ENCODE results near the gene DIABLO.

The DIABLO gene

GRCh38 chr12:122235741-122236140 lies 9.9 kb upstream of the DIABLO start:
- Histone ChIP-seq H3K9ac (ENCODE audit: low read length) (no peak overlapping the region), H3K79me2 (ENCODE audit: low read length) (no peaks in the 10 kb centered on the region), H3K27ac (ENCODE audit: low read length) (no peak overlapping the region), H3K36me3 (replicated peaks; ENCODE audit: low read depth, low read length) (peaks cover 14% of the 10 kb centered on the region), H3K4me1 (ENCODE audit: low read length) (no peaks in the 10 kb centered on the region), H3K4me2 (ENCODE audit: low read length) (no peak overlapping the region), H2AFZ (ENCODE audit: low read depth, low read length) (no peak overlapping the region), H3K4me3 (ENCODE audit: low read length) (no peak overlapping the region), H3K9me3 (ENCODE audit: insufficient read depth, low read length) (no peaks in the 10 kb centered on the region), H4K20me1 (ENCODE audit: insufficient read depth, low read length) (no peaks in the 10 kb centered on the region), H3K27me3 (ENCODE audit: low read depth, low read length) (no peaks in the 10 kb centered on the region)
- no peak for TF ChIP-seq EZH2phosphoT487 (IDR thresholded peaks at IDR 0.05; ENCODE audit: low read depth)
- no peak for TF ChIP-seq CTCF (IDR thresholded peaks at IDR 0.05; ENCODE audit: low read depth, low read length)

- Histone ChIP-seq H3K9me3 (ENCODE audit: insufficient read depth, low read length) (no peaks in the 10 kb centered on the region), H3K9ac (ENCODE audit: low read length) (no peak overlapping the region), H2AFZ (ENCODE audit: low read depth, low read length) (no peak overlapping the region), H4K20me1 (ENCODE audit: insufficient read depth, low read length) (no peaks in the 10 kb centered on the region), H3K79me2 (ENCODE audit: low read length) (no peaks in the 10 kb centered on the region), H3K27ac (ENCODE audit: low read length) (no peak overlapping the region), H3K4me1 (ENCODE audit: low read length) (no peaks in the 10 kb centered on the region), H3K27me3 (ENCODE audit: low read depth, low read length) (no peaks in the 10 kb centered on the region), H3K4me3 (ENCODE audit: low read length) (no peak overlapping the region), H3K4me2 (ENCODE audit: low read length) (no peak overlapping the region), H3K36me3 (replicated peaks; ENCODE audit: low read depth, low read length) (peaks cover 16% of the 10 kb centered on the region)
- TF ChIP-seq CTCF (IDR thresholded peaks at IDR 0.05; ENCODE audit: low read depth, low read length) (no peak), EZH2phosphoT487 (IDR thresholded peaks at IDR 0.05; ENCODE audit: low read depth) (no peak)
These were observed 6.8 kb upstream of the DIABLO start for GRCh38 chr12:122232691-122233090.

GRCh38 chr12:122230798-122231197 lies 4.9 kb upstream of the DIABLO start:
- no peak overlapping the region for H2AFZ ChIP-seq (ENCODE audit: low read depth, low read length)
- H3K36me3 ChIP-seq (replicated peaks; ENCODE audit: low read depth, low read length), result peaks cover 15% of the 10 kb centered on the region

GRCh38 chr12:122228092-122228491 lies 2.2 kb upstream of the DIABLO start:
- Histone ChIP-seq H3K27ac (ENCODE audit: low read length) (no peak overlapping the region), H3K9ac (ENCODE audit: low read length) (no peak overlapping the region), H4K20me1 (ENCODE audit: insufficient read depth, low read length) (no peaks in the 10 kb centered on the region), H3K79me2 (ENCODE audit: low read length) (peaks cover 27% of the 10 kb centered on the region), H2AFZ (ENCODE audit: low read depth, low read length) (no peak overlapping the region), H3K4me3 (ENCODE audit: low read length) (no peak overlapping the region), H3K36me3 (replicated peaks; ENCODE audit: low read depth, low read length) (peaks cover 15% of the 10 kb centered on the region), H3K27me3 (ENCODE audit: low read depth, low read length) (no peaks in the 10 kb centered on the region), H3K4me2 (ENCODE audit: low read length) (no peak overlapping the region), H3K4me1 (ENCODE audit: low read length) (peaks cover 13% of the 10 kb centered on the region), H3K9me3 (ENCODE audit: insufficient read depth, low read length) (no peaks in the 10 kb centered on the region)
- TF ChIP-seq CTCF (IDR thresholded peaks at IDR 0.05; ENCODE audit: low read depth, low read length) (no peak), EZH2phosphoT487 (IDR thresholded peaks at IDR 0.05; ENCODE audit: low read depth) (no peak)

More at GRCh38 chr12:122230798-122231197, 4.9 kb upstream of the DIABLO start:
- no peaks in the 10 kb centered on the region for H3K27me3 ChIP-seq (ENCODE audit: low read depth, low read length)
- H3K27ac ChIP-seq (ENCODE audit: low read length), result no peak overlapping the region
- peaks cover 5% of the 10 kb centered on the region for H3K4me1 ChIP-seq (ENCODE audit: low read length)
- TF ChIP-seq CTCF (IDR thresholded peaks at IDR 0.05; ENCODE audit: low read depth, low read length) (no peak), EZH2phosphoT487 (IDR thresholded peaks at IDR 0.05; ENCODE audit: low read depth) (no peak)
- no peak overlapping the region for H3K9ac ChIP-seq (ENCODE audit: low read length)
- no peaks in the 10 kb centered on the region for H4K20me1 ChIP-seq (ENCODE audit: insufficient read depth, low read length)
- H3K4me3 ChIP-seq (ENCODE audit: low read length), result no peak overlapping the region
- no peak overlapping the region for H3K4me2 ChIP-seq (ENCODE audit: low read length)
- H3K9me3 ChIP-seq (ENCODE audit: insufficient read depth, low read length), result no peaks in the 10 kb centered on the region
- no peaks in the 10 kb centered on the region for H3K79me2 ChIP-seq (ENCODE audit: low read length)

All from OCI-LY3 (cell line).